ENCODE results near the gene ADD3. TPM values are rescaled to one million over a fixed set of nuclear protein-coding genes. Genes with fewer than 3 reads are reported as not detected.

Gene ADD3
- total RNA-seq, 2 donors from 2014 or later, result 37.9 to 40.5 TPM

- ATAC-seq (no peak), DNase-seq (no peak)
- Histone ChIP-seq H3K4me1 (peaks cover 38% of the 10 kb centered on the region), H3K27ac (no peak overlapping the region), H3K36me3 (replicated peaks in 1 of 2; ENCODE audit: insufficient read depth in 1 of 2, low read depth in 2 of 2) (no peaks in the 10 kb centered on the region), H3K9me3 (no peaks in the 10 kb centered on the region), H3K4me3 (no peak overlapping the region), H3K27me3 (no peaks in the 10 kb centered on the region)
- TF ChIP-seq, protein P1, sequence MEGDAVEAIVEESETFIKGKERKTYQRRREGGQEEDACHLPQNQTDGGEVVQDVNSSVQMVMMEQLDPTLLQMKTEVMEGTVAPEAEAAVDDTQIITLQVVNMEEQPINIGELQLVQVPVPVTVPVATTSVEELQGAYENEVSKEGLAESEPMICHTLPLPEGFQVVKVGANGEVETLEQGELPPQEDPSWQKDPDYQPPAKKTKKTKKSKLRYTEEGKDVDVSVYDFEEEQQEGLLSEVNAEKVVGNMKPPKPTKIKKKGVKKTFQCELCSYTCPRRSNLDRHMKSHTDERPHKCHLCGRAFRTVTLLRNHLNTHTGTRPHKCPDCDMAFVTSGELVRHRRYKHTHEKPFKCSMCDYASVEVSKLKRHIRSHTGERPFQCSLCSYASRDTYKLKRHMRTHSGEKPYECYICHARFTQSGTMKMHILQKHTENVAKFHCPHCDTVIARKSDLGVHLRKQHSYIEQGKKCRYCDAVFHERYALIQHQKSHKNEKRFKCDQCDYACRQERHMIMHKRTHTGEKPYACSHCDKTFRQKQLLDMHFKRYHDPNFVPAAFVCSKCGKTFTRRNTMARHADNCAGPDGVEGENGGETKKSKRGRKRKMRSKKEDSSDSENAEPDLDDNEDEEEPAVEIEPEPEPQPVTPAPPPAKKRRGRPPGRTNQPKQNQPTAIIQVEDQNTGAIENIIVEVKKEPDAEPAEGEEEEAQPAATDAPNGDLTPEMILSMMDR (IDR thresholded peaks at IDR 0.05), result no peak
- no peak for TF ChIP-seq POLR2A (IDR thresholded peaks at IDR 0.05)
- intact Hi-C loops (cut with DNase I), result no loop called here
- WGBS, 2 donors, result 26 to 36% methylated on average over 2 of the region's 2 CpGs
These were observed 26.8 kb downstream of the ADD3 start for GRCh38 chr10:110034596-110034995.

- TF ChIP-seq, protein P1 (IDR thresholded peaks at IDR 0.05), result no peak
- no peak for TF ChIP-seq POLR2A (IDR thresholded peaks at IDR 0.05)
- no peak overlapping the region for H3K4me3 ChIP-seq
- intact Hi-C loops (cut with DNase I), result no loop called here
- no peaks in the 10 kb centered on the region for H3K9me3 ChIP-seq
- no peaks in the 10 kb centered on the region for H3K36me3 ChIP-seq (replicated peaks in 1 of 2; ENCODE audit: insufficient read depth in 1 of 2, low read depth in 2 of 2)
- no peak overlapping the region for H3K27ac ChIP-seq
- ATAC-seq, result no peak
- WGBS, 2 donors, result 91 to 93% methylated on average over 9 of the region's 9 CpGs
- peaks cover 45% of the 10 kb centered on the region for H3K4me1 ChIP-seq
- DNase-seq, result no peak
- no peaks in the 10 kb centered on the region for H3K27me3 ChIP-seq
These were observed 27.5 kb downstream of the ADD3 start for GRCh38 chr10:110035070-110035921.

- no peak for ATAC-seq
- no peaks in the 10 kb centered on the region for H3K27me3 ChIP-seq
- intact Hi-C loops (cut with DNase I), result no loop called here
These were observed 28.9 kb downstream of the ADD3 start for GRCh38 chr10:110036640-110037039.

GRCh38 chr10:110039254-110039653 is 31.5 kb downstream of the ADD3 start:
- intact Hi-C loops (cut with DNase I), result no loop called here
- no peaks in the 10 kb centered on the region for H3K9me3 ChIP-seq
- ATAC-seq, result no peak
- no peak overlapping the region for H3K27ac ChIP-seq
- DNase-seq, result no peak
- no peaks in the 10 kb centered on the region for H3K27me3 ChIP-seq
- TF ChIP-seq, protein P1 (IDR thresholded peaks at IDR 0.05), result no peak
- TF ChIP-seq POLR2A (IDR thresholded peaks at IDR 0.05), result no peak
- no peaks in the 10 kb centered on the region for H3K36me3 ChIP-seq (replicated peaks in 1 of 2; ENCODE audit: insufficient read depth in 1 of 2, low read depth in 2 of 2)
- no peak overlapping the region for H3K4me3 ChIP-seq
- peaks cover 51% of the 10 kb centered on the region for H3K4me1 ChIP-seq

More at GRCh38 chr10:110036640-110037039, 28.9 kb downstream of the ADD3 start:
- no peak overlapping the region for H3K4me3 ChIP-seq
- H3K9me3 ChIP-seq, result no peaks in the 10 kb centered on the region
- WGBS, 2 donors, result 93 to 99% methylated on average over 3 of the region's 3 CpGs
- no peak for DNase-seq
- no peaks in the 10 kb centered on the region for H3K36me3 ChIP-seq (replicated peaks in 1 of 2; ENCODE audit: insufficient read depth in 1 of 2, low read depth in 2 of 2)
- H3K27ac ChIP-seq, result no peak overlapping the region
- peaks cover 58% of the 10 kb centered on the region for H3K4me1 ChIP-seq
- TF ChIP-seq POLR2A (IDR thresholded peaks at IDR 0.05), result no peak
- TF ChIP-seq, protein P1 (IDR thresholded peaks at IDR 0.05), result no peak

- TF ChIP-seq POLR2A (IDR thresholded peaks at IDR 0.05), result no peak
- TF ChIP-seq, protein P1 (IDR thresholded peaks at IDR 0.05), result no peak
- intact Hi-C loops (cut with DNase I), result no loop called here
- Histone ChIP-seq H3K4me1 (peaks cover 44% of the 10 kb centered on the region), H3K36me3 (replicated peaks in 1 of 2; ENCODE audit: insufficient read depth in 1 of 2, low read depth in 2 of 2) (no peaks in the 10 kb centered on the region), H3K9me3 (no peaks in the 10 kb centered on the region), H3K27me3 (no peaks in the 10 kb centered on the region), H3K4me3 (no peak overlapping the region), H3K27ac (no peak overlapping the region)
- WGBS, 2 donors, result 25 to 36% methylated on average over 1 of the region's 1 CpG
- ATAC-seq (no peak), DNase-seq (no peak)
These were observed 32.3 kb downstream of the ADD3 start for GRCh38 chr10:110040108-110040507.

All from body of pancreas (tissue), 4 donors.